ENCODE data around the gene B4GALT6. TPM values are rescaled to one million over a fixed set of nuclear protein-coding genes. Genes with fewer than 3 reads are reported as not detected.
A peak's percentile ranks its signal among the peaks of the same experiment; 100 is the strongest.

B4GALT6 gene
- total and polyA plus RNA-seq, 2 of the 13 experiments (the other 11 are each of a cell fraction or from before 2014, with no cell fraction given), result 1.9 to 3.3 TPM

GRCh38 chr18:31591628-31592027, 92.8 kb downstream of the B4GALT6 start, which contains the start of gene TTR (continued):
- TF ChIP-seq ZBTB2 (CRISPR knock-in tag; IDR thresholded peaks at IDR 0.05; ENCODE audit: low read depth), result no peak
- no peak for TF ChIP-seq SP5 (CRISPR knock-in tag; IDR thresholded peaks at IDR 0.05; ENCODE audit: borderline replicate concordance, low read depth)
- no peak for TF ChIP-seq ZNF546 (CRISPR knock-in tag; conservative IDR thresholded peaks at IDR 0.05)
- TF ChIP-seq ZNF768 (CRISPR knock-in tag; IDR thresholded peaks at IDR 0.05), result no peak
- no peak for TF ChIP-seq EEA1 (CRISPR knock-in tag; IDR thresholded peaks at IDR 0.05; ENCODE audit: borderline replicate concordance)
- 0 out of 2 replicates have a peak, but pooled peaks have one; percentile 25 for TF ChIP-seq TBX2 (CRISPR knock-in tag; IDR thresholded peaks at IDR 0.05; ENCODE audit: borderline replicate concordance)
- no peak for TF ChIP-seq PLSCR1 (CRISPR knock-in tag; IDR thresholded peaks at IDR 0.05; ENCODE audit: borderline replicate concordance)
- TF ChIP-seq ZSCAN21 (CRISPR knock-in tag; IDR thresholded peaks at IDR 0.05; ENCODE audit: borderline replicate concordance), result no peak
- TF ChIP-seq ZNF761 (CRISPR knock-in tag; conservative IDR thresholded peaks at IDR 0.05), result no peak
- peak; percentile 60 for TF ChIP-seq ZNF331 (CRISPR knock-in tag; IDR thresholded peaks at IDR 0.05)
- no peak for TF ChIP-seq SP140L (CRISPR knock-in tag; IDR thresholded peaks at IDR 0.05; ENCODE audit: borderline replicate concordance)
- no peak for TF ChIP-seq KDM6A (CRISPR knock-in tag; IDR thresholded peaks at IDR 0.05; ENCODE audit: low read depth)
- peak; percentile 64; the same call in 1 of the 2 replicates for TF ChIP-seq NFIC (IDR thresholded peaks at IDR 0.05; ENCODE audit: low read length)
- TF ChIP-seq ATM (IDR thresholded peaks at IDR 0.05; ENCODE audit: borderline replicate concordance), result no peak
- peak in 1 of 2 experiments; percentile 52; a peak in 1 of 4 replicates for TF ChIP-seq REST (IDR thresholded peaks at IDR 0.05; ENCODE audit: borderline replicate concordance in 1 of 2, low read depth in 1 of 2, low read length in 2 of 2)
- no peak for TF ChIP-seq WIZ (CRISPR knock-in tag; IDR thresholded peaks at IDR 0.05)
- TF ChIP-seq TCF7L2 (IDR thresholded peaks at IDR 0.05; ENCODE audit: low read depth, low read length), result no peak
- TF ChIP-seq HMG20A (CRISPR knock-in tag; IDR thresholded peaks at IDR 0.05; ENCODE audit: borderline replicate concordance), result peak; percentile 66; the same call in 1 of the 2 replicates
- peak; percentile 84 for TF ChIP-seq MED1 (CRISPR knock-in tag; IDR thresholded peaks at IDR 0.05)
- TF ChIP-seq ATF6 (CRISPR knock-in tag; conservative IDR thresholded peaks at IDR 0.05), result no peak
- TF ChIP-seq ZSCAN5A (CRISPR knock-in tag; IDR thresholded peaks at IDR 0.05; ENCODE audit: borderline replicate concordance), result peak; percentile 61; the same call in 1 of the 2 replicates
- TF ChIP-seq ZNF430 (CRISPR knock-in tag; IDR thresholded peaks at IDR 0.05), result no peak

Data from HepG2 (cell line).